GM12864 (cell line): ENCODE measurements around the gene PMM2.

Experiments
- DNase-seq: peaks from one replicate; pipeline ENCODE4 v3.0.0-alpha.2; 2011; ENCODE audit warnings: low read depth
- H3K4me3 ChIP-seq: 2 replicates; pipeline ENCODE4 v1.5.1; 2011; ENCODE audit warnings: mild to moderate bottlenecking, low read depth, low read length, control low read depth
- TF ChIP-seq, protein P1 (sequence below): IDR thresholded peaks from 2 replicates; pipeline ENCODE4 v1.5.1; 2011; ENCODE audit warnings: low read depth, mild to moderate bottlenecking, moderate library complexity, low read length, control low read depth, inconsistent platforms; ENCODE audit errors: missing control alignments

The PMM2 gene

DNA sequence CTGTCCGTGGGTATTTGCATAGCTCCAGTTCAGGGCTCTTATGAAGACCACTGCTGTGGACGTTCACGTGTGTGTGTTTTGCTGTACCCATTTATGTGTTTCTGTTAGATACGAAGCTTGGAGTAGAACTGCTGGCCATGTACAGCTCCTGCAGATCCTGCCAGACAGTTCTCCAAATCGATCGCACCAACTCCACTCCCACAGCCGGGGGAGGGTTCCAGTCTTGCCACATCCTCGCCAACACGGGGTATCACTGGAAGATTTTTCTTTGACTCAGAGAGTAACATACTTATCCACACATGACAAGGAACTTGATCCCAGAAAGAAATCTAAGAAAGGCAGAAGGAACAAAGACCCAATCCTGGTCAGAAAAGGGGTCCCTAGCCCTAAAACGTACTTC, 37.6 kb upstream of the PMM2 start:
- no peak for DNase-seq
- H3K4me3 ChIP-seq = no peak overlapping the region
- TF ChIP-seq, protein P1, sequence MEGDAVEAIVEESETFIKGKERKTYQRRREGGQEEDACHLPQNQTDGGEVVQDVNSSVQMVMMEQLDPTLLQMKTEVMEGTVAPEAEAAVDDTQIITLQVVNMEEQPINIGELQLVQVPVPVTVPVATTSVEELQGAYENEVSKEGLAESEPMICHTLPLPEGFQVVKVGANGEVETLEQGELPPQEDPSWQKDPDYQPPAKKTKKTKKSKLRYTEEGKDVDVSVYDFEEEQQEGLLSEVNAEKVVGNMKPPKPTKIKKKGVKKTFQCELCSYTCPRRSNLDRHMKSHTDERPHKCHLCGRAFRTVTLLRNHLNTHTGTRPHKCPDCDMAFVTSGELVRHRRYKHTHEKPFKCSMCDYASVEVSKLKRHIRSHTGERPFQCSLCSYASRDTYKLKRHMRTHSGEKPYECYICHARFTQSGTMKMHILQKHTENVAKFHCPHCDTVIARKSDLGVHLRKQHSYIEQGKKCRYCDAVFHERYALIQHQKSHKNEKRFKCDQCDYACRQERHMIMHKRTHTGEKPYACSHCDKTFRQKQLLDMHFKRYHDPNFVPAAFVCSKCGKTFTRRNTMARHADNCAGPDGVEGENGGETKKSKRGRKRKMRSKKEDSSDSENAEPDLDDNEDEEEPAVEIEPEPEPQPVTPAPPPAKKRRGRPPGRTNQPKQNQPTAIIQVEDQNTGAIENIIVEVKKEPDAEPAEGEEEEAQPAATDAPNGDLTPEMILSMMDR = no peak

DNA sequence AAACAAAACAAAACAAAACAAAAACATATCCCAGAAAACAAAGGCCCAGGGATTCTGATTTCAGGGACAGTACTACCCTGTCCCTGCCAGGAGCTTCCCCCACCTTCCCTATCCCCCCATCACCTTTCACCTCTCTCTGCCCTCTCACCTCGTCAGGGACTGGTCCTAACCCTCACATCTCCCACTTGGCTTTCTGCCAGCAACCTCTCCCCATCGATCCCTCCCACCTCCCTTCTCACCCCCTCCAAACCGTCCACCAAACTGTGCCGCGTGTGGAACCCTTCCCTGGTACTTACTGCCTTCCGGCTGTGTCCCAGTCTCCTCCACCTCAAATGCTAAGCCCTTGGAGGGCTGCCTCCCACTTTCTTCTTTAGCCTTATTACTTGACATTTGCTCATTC, 36.6 kb upstream of the PMM2 start:
- TF ChIP-seq, protein P1 = no peak
- H3K4me3 ChIP-seq = no peak overlapping the region
- no peak for DNase-seq

DNA sequence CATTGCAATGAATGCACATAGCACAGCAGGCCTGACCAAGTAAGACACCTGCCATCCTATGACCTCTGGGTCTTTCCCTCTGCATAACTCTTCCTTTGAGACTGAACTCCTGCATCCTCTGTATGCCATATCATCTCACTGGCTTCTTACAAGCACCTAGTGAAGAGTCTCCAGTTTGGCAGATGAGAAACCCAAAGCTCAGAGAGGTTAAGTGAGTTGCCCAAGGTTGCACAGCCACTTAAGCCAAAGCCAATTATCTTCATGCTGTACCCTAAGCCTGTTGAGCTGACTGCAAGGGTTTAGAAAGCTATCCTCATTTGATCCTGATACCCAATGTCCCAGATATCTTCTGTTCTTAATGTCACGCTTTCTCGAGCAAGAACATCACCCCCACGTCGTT, 35.4 kb upstream of the PMM2 start:
- DNase-seq = no peak
- no peak overlapping the region for H3K4me3 ChIP-seq
- TF ChIP-seq, protein P1 = no peak

DNA sequence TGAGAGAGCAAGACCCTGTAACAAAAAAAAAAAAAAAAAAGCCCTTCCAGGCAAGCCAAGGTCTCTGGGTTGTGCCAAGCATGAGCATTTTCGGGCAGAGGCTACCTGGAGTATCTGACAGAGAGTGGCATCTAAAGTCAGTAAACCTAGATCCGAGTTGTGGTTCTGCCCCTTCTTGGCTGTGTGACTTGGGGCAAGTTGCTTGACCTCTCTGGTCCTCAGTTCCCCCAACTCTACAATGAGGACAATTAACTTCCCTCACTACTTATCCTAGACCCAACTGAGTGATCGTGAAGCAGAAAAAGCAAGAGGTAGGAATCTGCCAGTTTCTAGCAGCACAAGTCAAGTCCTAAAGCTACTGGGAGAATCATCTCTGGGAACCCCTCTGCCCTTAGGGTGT, 34.6 kb upstream of the PMM2 start:
- TF ChIP-seq, protein P1 = no peak
- DNase-seq = no peak
- no peak overlapping the region for H3K4me3 ChIP-seq

DNA sequence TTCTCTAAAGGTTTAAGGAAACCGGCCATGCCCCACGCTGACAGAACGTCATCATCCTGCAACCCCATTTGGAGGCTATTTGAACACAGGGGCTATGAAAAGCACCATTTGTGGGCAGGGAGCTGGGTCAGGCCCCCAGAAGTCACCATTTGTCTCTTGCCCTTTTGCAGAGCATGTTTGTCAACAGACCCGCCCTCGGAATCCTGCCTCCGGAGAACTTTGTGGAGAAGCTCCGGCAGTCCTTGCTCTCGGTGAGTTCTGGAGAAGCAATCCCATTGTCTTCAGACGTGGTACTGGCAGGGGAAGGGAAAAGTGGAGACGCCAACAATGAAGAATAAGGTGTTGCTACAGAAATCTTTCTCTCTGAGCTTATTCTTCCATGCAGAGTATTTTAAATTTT, 33.7 kb upstream of the PMM2 start:
- no peak for DNase-seq
- TF ChIP-seq, protein P1 = no peak
- H3K4me3 ChIP-seq = no peak overlapping the region

DNA sequence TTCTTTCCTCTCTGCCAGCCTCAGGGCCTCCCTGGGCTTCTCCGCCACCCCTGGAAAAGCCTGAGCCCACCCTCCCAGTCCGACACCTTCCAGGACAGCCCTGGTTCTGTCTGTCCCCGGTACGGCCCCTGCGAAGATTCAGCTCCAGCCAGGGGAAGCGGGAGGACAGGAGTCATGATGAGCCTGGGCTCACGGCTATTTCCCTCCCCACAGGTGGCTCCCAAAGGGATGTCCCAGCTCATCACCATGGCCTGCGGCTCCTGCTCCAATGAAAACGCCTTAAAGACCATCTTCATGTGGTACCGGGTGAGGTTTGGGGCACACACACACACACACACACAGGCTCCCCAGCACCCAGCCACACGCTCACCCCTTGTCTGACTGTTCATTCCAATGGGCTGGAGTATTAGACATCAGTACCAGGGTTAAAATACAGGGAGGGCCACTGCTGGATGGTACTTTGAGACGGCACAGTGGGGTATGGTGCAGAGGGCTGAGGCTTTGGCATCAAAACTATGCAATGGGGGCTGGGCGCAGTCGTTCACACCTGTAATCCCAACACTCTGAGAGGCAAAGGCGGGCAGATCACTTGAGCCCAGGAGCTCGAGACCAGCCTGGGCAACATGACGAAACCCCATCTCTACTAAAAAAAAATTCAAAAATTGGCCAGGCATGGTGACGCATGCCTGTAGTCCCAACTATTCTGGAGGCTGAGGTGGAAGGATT, 33.0 kb upstream of the PMM2 start:
- TF ChIP-seq, protein P1 = no peak
- no peak overlapping the region for H3K4me3 ChIP-seq
- no peak for DNase-seq

DNA sequence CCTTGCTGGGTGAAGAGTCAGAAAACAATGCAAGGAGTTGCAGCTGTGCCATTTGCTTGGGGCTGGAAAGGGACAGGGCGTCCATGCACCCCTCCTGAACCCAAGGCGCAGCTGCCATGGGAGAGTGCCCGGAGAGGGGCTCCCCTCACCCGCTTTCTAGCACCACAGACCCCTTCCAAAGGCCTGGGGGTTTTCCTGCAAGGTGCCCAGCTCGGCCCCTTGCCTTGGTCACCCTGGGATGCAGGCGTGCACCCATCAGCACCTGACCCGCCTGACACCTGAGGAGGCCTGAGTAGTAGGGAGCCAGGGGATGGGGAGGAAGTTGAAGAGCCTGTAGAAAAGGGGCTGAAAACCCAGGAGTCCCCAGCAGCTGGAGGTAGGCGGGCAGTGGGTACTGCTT, 30.5 kb upstream of the PMM2 start:
- DNase-seq = no peak
- no peak overlapping the region for H3K4me3 ChIP-seq
- TF ChIP-seq, protein P1 = no peak
